ENCODE measurements around the gene MGAT4A.

Gene MGAT4A

DNA sequence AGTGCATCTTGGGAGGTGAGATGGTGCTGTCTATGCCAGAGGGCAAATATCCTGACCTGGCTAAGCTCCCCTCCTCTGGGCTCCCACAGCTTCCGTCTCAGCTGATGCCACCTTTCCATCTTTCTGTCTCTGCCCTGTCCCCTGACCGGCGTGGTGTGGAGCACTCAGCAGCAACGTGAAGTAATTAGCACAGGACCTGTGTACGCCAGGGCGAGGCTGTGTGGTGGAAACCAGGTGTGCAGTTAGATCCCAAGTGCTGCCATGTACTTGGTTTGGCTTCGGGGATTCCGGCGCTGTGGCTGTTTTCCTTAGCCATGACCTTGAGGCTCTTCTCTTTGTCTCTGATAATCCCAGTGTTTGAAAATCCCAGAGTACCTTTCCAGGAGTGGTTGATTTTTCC is 159.1 kb downstream of the MGAT4A start:
- DNase-seq: no peak

GRCh38 chr2:98571121-98571701 is 159.7 kb downstream of the MGAT4A start:
- DNase-seq: no peak

GRCh38 chr2:98570356-98570755 is 160.6 kb downstream of the MGAT4A start:
- no peak for DNase-seq

GRCh38 chr2:98569915-98570314 is 161.0 kb downstream of the MGAT4A start:
- DNase-seq: no peak

DNA sequence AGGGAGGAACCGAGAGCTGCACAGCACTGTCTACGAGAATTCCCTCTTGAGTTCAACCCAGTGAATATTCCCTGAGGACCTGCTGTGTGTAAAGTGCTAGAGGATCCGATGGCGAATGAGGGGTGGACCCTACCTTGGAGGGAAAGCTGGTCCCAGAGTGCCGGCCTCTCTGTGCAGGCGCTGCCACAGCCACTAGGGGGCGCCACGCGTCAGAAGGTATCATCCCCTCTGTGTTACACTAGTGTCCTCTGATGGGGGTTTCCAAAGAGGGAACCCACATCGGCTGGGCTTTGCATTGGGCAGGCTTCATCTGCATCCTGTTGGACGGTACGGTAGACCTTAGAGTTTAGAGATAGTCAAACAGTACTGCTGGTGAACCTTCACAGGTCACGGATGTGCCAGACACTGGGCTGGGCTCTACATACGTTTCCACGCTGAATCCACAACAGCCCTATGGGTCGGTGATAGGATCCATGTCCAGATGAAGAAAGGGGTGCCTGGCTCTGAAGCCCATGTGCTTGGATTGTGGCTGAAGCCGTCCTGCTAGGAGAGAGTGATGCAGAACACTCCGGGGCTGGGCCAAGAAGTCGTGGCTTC is 161.6 kb downstream of the MGAT4A start:
- DNase-seq: peak; percentile 32 to 36
